Activated CD4-positive, alpha-beta memory T cell treated with anti-CD3 and anti-CD28 coated beads for 36 hours (primary cell): Measurements from ENCODE around the gene P4HA2. TPM values are rescaled to one million over a fixed set of nuclear protein-coding genes. Genes with fewer than 3 reads are reported as not detected.

Experiments
- CTCF ChIA-PET: fragments of 350-600 bp; sonication (Branson Sonifier 250); formaldehyde crosslinking; loops from one replicate; lab custom pipeline; 2021; ENCODE audit warnings: antibody characterized with exemption, inconsistent platforms; lab: Charles Lee
- POLR2A ChIA-PET: fragments of 350-600 bp; sonication (Branson Sonifier 250); formaldehyde crosslinking; loops from one replicate; lab custom pipeline; 2021; ENCODE audit warnings: antibody characterized with exemption; lab: Charles Lee
- DNase-seq: peaks from one replicate; pipeline ENCODE4 v3.0.0-alpha.2; 2020
- H3K27ac Mint-ChIP-seq: one replicate; pipeline ENCODE4 v1.8.0; 2021; ENCODE audit warnings: mixed read lengths
- H3K27me3 Mint-ChIP-seq: one replicate; pipeline ENCODE4 v1.8.0; 2021; ENCODE audit warnings: mixed read lengths
- H3K36me3 Mint-ChIP-seq: one replicate; pipeline ENCODE4 v1.8.0; 2021; ENCODE audit warnings: mixed read lengths
- H3K4me1 Mint-ChIP-seq: one replicate; pipeline ENCODE4 v1.8.0; 2021; ENCODE audit warnings: low read depth, mixed read lengths
- H3K4me3 Mint-ChIP-seq: one replicate; pipeline ENCODE4 v1.8.0; 2021; ENCODE audit warnings: mild to moderate bottlenecking, mixed read lengths
- H3K9me3 Mint-ChIP-seq: one replicate; pipeline ENCODE4 v1.8.0; 2021; ENCODE audit warnings: mixed read lengths
- intact Hi-C: fragments of 100-400 bp; cut with micrococcal nuclease; formaldehyde crosslinking; loops from one replicate; pipeline ENCODE4 v1.15.1; 2023
- total RNA-seq, 2 experiments: library from RNA; stranded (reverse); gene quantifications; one replicate each; pipeline ENCODE4 v1.2.3, GENCODE V29; 2021

P4HA2 gene
- 1 to 10 TPM; 6.0 to 6.1 TPM for total RNA-seq

- peak; percentile 67 for DNase-seq
- ChIA-PET POLR2A (interaction anchor here (1.0 kb wide), 1 partner anchor 66 kb away, joined by 4 read pairs; the partner anchor contains the start of gene SLC22A4), CTCF (interaction anchor here (0.9 to 7.3 kb wide), 5 partner anchors 11 to 165 kb away, joined by 3 to 76 read pairs (median 5); no protein-coding TSS in a partner anchor)
- Mint-ChIP-seq H3K4me3 (peak within 1 kb of the TSS; percentile 24), H3K36me3 (no peaks in the 10 kb centered on the region), H3K27ac (no peak within 1 kb of the TSS), H3K9me3 (no peaks in the 10 kb centered on the region), H3K27me3 (peaks cover 17% of the 10 kb centered on the region), H3K4me1 (peaks cover 9% of the 10 kb centered on the region)
- intact Hi-C loops = loop anchor here (2.0 kb wide), 1 partner anchor 163 kb away; no protein-coding TSS in a partner anchor
Observed at GRCh38 chr5:132227485-132228240, at the start of gene P4HA2. Gene P4HA2 (minus strand): TSS chr5:132227853. CDS start chr5:132218626, 9,227 bp downstream.

- H3K4me1 Mint-ChIP-seq = peaks cover 5% of the 10 kb centered on the region
- no peak overlapping the region for H3K4me3 Mint-ChIP-seq
- H3K27me3 Mint-ChIP-seq = peaks cover 9% of the 10 kb centered on the region
- DNase-seq = no peak
- ChIA-PET POLR2A (no interaction called here), CTCF (no interaction called here)
- no peaks in the 10 kb centered on the region for H3K36me3 Mint-ChIP-seq
- H3K27ac Mint-ChIP-seq = no peak overlapping the region
- no peaks in the 10 kb centered on the region for H3K9me3 Mint-ChIP-seq
- intact Hi-C loops = no loop called here
Observed at GRCh38 chr5:132277256-132277655, 49.6 kb upstream of the P4HA2 start.

GRCh38 chr5:132275367-132276220 lies 47.9 kb upstream of the P4HA2 start:
- H3K4me1 Mint-ChIP-seq = peaks cover 8% of the 10 kb centered on the region
- H3K27me3 Mint-ChIP-seq = peaks cover 12% of the 10 kb centered on the region
- no peak for DNase-seq
- ChIA-PET POLR2A (no interaction called here), CTCF (interaction anchor here (1.1 kb wide), 1 partner anchor 19 kb away, joined by 3 read pairs; the partner anchor contains the start of gene SLC22A4)
- H3K9me3 Mint-ChIP-seq = no peaks in the 10 kb centered on the region
- no peak overlapping the region for H3K4me3 Mint-ChIP-seq
- H3K27ac Mint-ChIP-seq = no peak overlapping the region
- intact Hi-C loops = no loop called here
- no peaks in the 10 kb centered on the region for H3K36me3 Mint-ChIP-seq

- H3K4me1 Mint-ChIP-seq = peaks cover 8% of the 10 kb centered on the region
- no peak for DNase-seq
- H3K27ac Mint-ChIP-seq = no peak overlapping the region
- no peaks in the 10 kb centered on the region for H3K9me3 Mint-ChIP-seq
- ChIA-PET POLR2A (no interaction called here), CTCF (interaction anchor here (0.6 to 1.2 kb wide), 2 partner anchors 108 to 113 kb away, joined by 4 read pairs; no protein-coding TSS in a partner anchor)
- H3K36me3 Mint-ChIP-seq = no peaks in the 10 kb centered on the region
- intact Hi-C loops = loop anchor here (5.0 kb wide), 1 partner anchor 37 kb away; no protein-coding TSS in a partner anchor
- H3K4me3 Mint-ChIP-seq = no peak overlapping the region
- H3K27me3 Mint-ChIP-seq = peaks cover 12% of the 10 kb centered on the region
Observed at GRCh38 chr5:132274050-132274792, 46.6 kb upstream of the P4HA2 start.

- H3K27ac Mint-ChIP-seq = no peak overlapping the region
- POLR2A ChIA-PET = no interaction called here
- intact Hi-C loops = loop anchor here (2.0 to 5.0 kb wide), 2 partner anchors 36 to 227 kb away; no protein-coding TSS in a partner anchor
Observed at GRCh38 chr5:132273631-132274030, 46.0 kb upstream of the P4HA2 start.

GRCh38 chr5:132272311-132273210 lies 44.9 kb upstream of the P4HA2 start:
- ChIA-PET CTCF (interaction anchor here (0.6 to 2.7 kb wide), 27 partner anchors 9 to 406 kb away, joined by 3 to 15 read pairs (median 4); partner anchors contain the start of genes P4HA2, SLC22A4 and SLC22A5), POLR2A (interaction anchor here (0.6 kb wide), 1 partner anchor 20 kb away, joined by 3 read pairs; no protein-coding TSS in a partner anchor)
- Mint-ChIP-seq H3K4me1 (peaks cover 8% of the 10 kb centered on the region), H3K36me3 (no peaks in the 10 kb centered on the region), H3K9me3 (no peaks in the 10 kb centered on the region), H3K27ac (no peak overlapping the region), H3K4me3 (no peak overlapping the region), H3K27me3 (peaks cover 12% of the 10 kb centered on the region)
- intact Hi-C loops = loop anchor here (1.0 to 5.0 kb wide), 5 partner anchors 23 to 228 kb away; partner anchors contain the start of gene SLC22A5
- DNase-seq = peak; percentile 81

More at GRCh38 chr5:132273631-132274030, 46.0 kb upstream of the P4HA2 start:
- no peak overlapping the region for H3K4me3 Mint-ChIP-seq
- H3K27me3 Mint-ChIP-seq = peaks cover 12% of the 10 kb centered on the region
- no peak for DNase-seq
- CTCF ChIA-PET = interaction anchor here (1.0 to 2.7 kb wide), 8 partner anchors 8 to 405 kb away, joined by 3 to 15 read pairs (median 4); partner anchors contain the start of gene SLC22A5
- no peaks in the 10 kb centered on the region for H3K9me3 Mint-ChIP-seq
- peaks cover 8% of the 10 kb centered on the region for H3K4me1 Mint-ChIP-seq
- H3K36me3 Mint-ChIP-seq = no peaks in the 10 kb centered on the region

- intact Hi-C loops = loop anchor here (1.0 to 5.0 kb wide), 5 partner anchors 24 to 229 kb away; partner anchors contain the start of gene SLC22A5
- H3K4me3 Mint-ChIP-seq = peak overlapping the region; percentile 33
- peaks cover 8% of the 10 kb centered on the region for H3K4me1 Mint-ChIP-seq
- peaks cover 12% of the 10 kb centered on the region for H3K27me3 Mint-ChIP-seq
- DNase-seq = peak; percentile 44
- ChIA-PET CTCF (interaction anchor here (0.6 to 2.7 kb wide), 23 partner anchors 8 to 231 kb away, joined by 3 to 15 read pairs (median 5); partner anchors contain the start of genes P4HA2, SLC22A4 and SLC22A5), POLR2A (interaction anchor here (0.6 kb wide), 1 partner anchor 21 kb away, joined by 3 read pairs; no protein-coding TSS in a partner anchor)
- no peaks in the 10 kb centered on the region for H3K36me3 Mint-ChIP-seq
- H3K9me3 Mint-ChIP-seq = no peaks in the 10 kb centered on the region
- H3K27ac Mint-ChIP-seq = no peak overlapping the region
Observed at GRCh38 chr5:132271251-132272246, 43.9 kb upstream of the P4HA2 start.

GRCh38 chr5:132270706-132271105 lies 43.1 kb upstream of the P4HA2 start:
- Mint-ChIP-seq H3K36me3 (no peaks in the 10 kb centered on the region), H3K9me3 (no peaks in the 10 kb centered on the region), H3K4me1 (peaks cover 8% of the 10 kb centered on the region), H3K27ac (no peak overlapping the region), H3K27me3 (peaks cover 12% of the 10 kb centered on the region), H3K4me3 (no peak overlapping the region)
- no peak for DNase-seq
- ChIA-PET POLR2A (no interaction called here), CTCF (interaction anchor here (2.5 kb wide), 1 partner anchor 23 kb away, joined by 12 read pairs; the partner anchor contains the start of gene SLC22A4)
- intact Hi-C loops = loop anchor here (5.0 kb wide), 1 partner anchor 33 kb away; no protein-coding TSS in a partner anchor

- Mint-ChIP-seq H3K27ac (no peak overlapping the region), H3K4me3 (no peak overlapping the region), H3K27me3 (peaks cover 12% of the 10 kb centered on the region), H3K36me3 (no peaks in the 10 kb centered on the region), H3K4me1 (peaks cover 8% of the 10 kb centered on the region), H3K9me3 (no peaks in the 10 kb centered on the region)
- DNase-seq = no peak
- intact Hi-C loops = loop anchor here (5.0 kb wide), 1 partner anchor 33 kb away; no protein-coding TSS in a partner anchor
- ChIA-PET CTCF (interaction anchor here (1.0 kb wide), 1 partner anchor 11 kb away, joined by 3 read pairs; no protein-coding TSS in a partner anchor), POLR2A (no interaction called here)
Observed at GRCh38 chr5:132270335-132270665, 42.6 kb upstream of the P4HA2 start.
